HG02981 (cell line): ENCODE measurements around the gene TJP1.
"Not testable (repeated sequence)": the region's sequence is repeated elsewhere in the genome, so short reads cannot be mapped to it uniquely, and the experiment has no call there.

Source experiments
- ATAC-seq: cut with Tn5 transposase; IDR thresholded peaks from one replicate; pipeline ENCODE4 v1.9.1; 2021; ENCODE audit warnings: mild to moderate bottlenecking, moderate library complexity; ENCODE audit not compliant: unreplicated experiment

TJP1 gene

DNA sequence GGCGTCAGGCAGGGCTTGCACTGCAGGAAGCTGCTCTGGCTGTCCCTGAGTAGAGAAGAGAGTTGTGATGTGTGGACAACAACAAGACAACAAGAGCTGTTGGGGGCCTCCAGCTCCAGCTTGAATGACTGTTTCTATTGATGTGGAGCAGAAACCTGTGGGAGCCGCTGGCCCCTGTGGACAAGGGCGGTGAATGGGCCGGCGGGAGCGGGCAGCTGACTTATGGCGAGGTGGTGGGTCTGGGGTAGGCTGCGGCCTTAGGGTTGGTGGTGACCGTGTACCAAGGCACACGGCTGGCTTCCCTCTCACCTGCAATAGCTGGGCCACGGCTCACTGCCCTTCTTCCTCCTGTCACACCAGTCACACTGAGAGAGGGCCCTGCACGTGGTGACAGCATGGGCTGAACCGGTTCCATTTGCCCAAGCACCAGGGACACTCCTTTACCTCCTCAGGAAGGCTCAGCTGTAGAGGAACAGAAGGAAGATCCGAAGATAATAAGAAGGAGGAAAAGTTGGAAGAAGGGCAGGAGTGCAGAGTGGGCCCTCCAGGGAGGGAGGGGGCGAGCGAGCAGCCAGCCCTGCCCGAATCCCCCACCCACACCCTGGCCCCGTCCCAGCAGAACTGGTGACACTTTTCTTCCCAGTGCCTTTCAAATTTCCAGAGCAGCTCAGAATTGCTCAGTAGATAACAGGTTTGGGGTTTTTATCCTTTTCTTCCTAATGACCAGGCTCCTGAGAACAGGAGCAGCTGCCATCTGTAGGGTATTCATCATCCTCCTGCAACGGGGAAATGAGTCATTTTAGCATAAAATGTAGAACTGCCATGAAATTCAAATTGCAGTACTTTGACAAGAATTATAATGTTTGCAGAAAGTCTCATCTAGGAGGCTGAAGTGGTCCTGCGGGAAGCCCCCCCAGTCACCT, 136.9 kb downstream of the TJP1 start:
- ATAC-seq, result no peak

DNA sequence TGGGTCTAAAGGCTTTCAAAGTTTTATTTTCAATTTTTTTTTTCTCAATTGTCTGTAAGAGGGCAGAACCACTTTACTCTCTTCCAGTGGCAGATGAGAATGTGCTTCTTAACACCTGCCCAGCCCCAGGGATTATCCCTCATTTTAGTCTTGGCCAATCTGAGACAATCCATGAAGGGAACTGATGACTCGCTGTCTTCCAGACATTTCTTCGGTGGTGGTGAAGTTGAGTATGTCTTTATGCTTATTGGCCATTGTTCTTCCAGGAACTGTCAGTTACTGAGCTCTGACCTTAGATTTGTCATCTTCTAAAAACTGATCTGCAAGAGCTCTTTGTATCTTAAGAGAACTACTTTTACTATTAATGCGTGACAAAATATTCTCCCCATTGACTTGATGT, 139.5 kb downstream of the TJP1 start:
- no peak for ATAC-seq

GRCh38 chr15:29682361-29682760, 139.9 kb downstream of the TJP1 start:
- no peak for ATAC-seq

DNA sequence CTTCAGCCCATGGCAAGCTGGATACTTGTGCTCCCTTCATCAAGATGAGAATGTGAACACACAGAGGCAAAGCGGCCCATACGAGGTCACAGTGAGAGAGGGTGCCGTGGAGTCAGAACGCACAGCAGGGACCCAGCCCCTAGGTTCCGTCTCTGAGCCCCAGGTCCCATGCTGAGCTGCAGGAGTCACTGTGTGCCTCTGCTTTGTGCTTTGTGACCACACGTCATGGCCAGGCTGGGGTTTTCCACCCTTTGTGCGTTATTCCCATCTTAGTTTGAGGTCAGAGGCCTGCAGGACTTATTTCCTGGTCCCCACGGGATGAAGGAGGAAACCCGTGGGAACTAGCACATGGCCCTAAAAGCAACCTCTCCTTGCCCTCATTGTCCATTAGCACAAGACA, 140.3 kb downstream of the TJP1 start:
- ATAC-seq, result no peak

DNA sequence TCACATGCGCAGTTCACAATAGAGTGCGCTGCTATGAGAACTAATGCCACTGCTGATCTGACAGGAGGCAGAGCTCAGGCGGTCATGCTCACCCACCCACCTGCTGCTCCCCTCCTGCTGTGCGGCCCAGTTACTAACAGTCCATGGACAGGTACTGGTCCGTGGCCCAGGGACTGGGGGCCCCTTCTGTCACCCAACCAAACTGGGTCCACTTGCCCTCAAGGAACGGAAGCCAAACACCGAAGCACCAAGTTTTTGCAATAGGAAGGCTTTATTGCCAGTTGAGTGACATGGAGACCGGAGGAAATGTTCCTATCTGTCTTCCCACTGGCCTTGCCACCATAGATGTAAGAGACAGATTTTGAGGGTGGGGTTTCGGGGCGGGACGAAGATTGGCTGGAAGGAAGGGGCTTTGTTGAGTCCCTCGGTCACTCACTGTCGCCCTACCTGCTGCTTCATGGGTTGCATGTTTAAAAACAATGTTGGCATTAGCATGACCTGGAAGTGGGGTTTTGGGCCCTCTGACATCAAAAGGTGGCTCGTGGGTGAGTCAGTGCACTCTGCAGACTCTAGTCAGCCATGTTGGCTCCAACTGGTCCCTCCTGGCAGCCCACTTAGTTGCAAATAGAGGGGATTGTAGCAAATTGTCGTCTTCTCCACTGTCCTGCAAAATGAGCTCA, 141.0 kb downstream of the TJP1 start:
- no peak for ATAC-seq

DNA sequence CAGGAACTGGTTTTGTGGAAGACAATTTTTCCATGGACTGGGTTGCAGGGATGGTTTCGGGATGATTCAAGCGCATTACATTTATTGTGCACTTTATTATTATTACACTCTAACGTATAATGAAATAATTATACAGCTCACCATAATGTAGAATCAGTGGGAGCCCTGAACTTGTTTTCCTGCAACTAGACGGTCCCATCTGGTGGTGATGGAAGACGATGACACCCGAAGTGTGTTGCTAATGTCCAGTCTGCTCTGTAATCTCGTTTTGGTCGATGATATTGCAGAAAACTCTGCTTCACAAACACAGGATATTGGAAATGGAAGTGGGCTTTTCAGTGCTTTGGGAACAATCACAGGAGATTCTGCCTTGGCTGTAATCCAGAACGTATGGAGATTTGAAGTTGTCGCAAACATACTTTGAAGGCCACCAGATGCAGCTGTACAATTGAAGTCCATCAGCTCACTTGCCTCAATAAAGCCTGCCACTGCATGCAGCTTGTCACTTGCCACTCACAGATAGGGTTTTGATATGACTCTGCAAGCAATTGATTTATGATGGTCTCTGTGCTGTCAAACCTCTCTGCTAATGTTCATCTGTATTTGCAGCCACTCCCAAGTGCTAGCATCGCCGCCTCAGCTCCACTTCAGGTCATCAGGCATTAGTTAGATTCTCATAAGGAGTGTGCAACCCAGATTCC, 141.7 kb downstream of the TJP1 start:
- no peak for ATAC-seq

DNA sequence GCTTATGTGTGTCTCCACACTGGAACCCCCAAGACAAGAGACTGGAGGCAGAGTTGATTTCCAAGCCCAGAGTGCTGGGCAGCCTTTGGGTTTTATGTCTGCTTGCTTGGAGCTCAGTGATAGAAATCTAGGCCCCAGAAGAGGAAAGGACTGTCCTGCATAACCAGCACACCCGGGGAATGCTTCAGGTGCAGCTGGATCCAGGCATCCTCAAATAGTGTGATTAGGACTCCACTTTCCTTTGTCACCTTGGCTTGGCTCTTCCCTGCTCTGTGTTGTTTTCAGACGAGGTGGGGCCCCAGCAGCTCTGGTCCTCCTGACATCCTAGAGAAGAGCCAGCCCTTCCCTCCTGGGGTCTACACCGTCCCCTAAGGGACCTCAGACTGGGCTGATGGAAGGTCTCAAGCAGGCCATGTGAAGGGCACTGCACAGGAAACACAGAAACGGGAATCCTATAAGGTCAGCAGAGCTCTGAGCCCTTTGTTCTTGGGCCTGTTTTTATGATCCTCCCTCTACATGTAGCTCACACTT, 143.7 kb downstream of the TJP1 start:
- no peak for ATAC-seq

DNA sequence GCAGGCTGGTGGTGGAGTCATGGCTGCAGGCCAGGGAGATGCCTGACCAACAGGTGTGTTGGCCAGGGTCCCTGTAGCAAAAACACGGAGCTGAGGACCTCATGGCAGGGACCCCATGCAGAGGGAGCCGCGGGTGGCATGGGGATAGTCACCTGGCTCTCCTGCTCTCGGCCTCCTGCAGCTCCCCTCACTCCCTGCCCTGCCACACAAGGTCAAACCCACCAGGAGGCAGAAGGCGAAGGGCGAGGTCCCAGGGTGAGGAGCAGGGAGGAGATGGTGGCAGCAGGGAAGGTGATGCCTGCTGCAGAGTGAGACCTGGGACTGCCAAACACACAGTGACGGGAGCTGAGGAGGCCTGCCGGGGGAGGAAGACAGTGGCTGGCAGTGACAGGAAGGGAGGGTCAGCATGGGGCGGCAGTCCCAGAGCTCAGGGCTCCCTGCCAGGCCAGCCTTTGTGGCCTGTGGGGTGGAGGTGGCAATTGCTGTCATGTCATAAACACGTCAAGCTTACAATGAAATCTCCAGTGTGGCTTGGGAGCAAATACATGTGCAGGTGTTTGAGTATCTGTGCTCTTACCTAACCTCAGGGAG, 144.3 kb downstream of the TJP1 start:
- ATAC-seq, result no peak

DNA sequence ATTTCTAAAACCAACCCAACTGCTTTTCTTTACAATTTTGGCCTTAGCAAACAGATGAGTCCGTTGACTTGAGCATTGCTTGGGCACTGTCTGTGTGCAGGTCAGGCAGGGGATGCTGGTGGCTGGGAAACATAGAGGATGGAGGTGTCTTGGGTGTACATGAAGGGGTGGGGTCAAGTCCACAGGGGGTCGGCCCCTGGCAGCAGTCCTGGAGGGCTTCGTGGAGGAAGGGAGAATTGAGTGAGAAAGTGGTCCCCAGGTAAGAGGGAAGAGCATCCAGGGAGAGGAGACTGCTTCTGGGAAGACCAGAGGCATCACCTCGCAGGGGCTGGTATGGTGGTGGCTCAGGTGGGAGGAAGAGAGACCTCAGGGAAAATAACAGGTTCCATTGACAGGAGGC, 144.8 kb downstream of the TJP1 start:
- ATAC-seq, result no peak

DNA sequence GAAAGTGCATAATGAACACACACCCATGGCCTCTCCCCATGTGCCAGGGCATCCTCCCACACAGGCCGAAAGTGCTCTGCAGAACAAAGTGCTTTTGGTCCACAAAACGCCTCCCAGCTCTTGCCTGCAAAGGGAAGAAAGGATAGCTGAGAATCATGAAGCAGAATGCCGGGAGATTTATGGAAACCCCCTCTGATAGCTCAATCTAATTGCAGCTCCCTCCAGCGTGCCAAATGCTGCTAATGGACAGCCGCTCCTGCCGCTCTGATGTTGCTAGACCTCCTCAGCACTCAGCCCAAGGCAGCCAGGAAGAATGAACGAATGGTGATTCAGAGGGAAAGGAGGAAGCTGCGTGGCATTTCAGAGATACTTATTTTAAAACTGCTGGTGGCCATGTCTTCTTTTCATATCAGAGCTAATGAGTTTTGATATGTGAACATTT, 145.3 kb downstream of the TJP1 start:
- no peak for ATAC-seq

GRCh38 chr15:29676374-29676960, 145.8 kb downstream of the TJP1 start:
- ATAC-seq, result not testable (repeated sequence)

DNA sequence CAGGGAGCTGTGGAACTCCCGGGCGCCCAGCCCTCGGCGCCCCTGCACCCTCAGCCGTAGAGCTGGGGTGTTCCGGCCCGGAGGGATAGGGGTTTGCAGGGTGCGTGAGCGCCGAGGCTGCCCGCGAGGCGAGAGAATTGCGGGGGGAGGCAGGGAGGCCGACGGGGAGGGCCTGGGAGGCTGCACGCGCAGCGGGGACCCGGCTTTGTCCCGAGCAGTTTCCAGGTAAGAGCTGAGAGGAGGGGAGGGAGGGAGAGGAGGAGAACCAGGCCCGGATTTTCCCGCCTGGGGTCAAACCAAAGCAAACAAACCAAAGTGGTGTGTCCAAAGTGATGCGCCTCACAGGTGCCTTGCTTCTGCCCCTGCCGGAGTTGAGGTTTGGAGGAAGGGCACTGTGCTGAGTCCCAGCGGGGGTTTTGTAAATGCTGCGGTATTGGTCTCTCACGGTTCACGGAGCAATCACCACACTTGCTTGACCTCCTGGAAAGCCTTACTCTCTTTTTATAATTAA, 146.4 kb downstream of the TJP1 start:
- no peak for ATAC-seq

DNA sequence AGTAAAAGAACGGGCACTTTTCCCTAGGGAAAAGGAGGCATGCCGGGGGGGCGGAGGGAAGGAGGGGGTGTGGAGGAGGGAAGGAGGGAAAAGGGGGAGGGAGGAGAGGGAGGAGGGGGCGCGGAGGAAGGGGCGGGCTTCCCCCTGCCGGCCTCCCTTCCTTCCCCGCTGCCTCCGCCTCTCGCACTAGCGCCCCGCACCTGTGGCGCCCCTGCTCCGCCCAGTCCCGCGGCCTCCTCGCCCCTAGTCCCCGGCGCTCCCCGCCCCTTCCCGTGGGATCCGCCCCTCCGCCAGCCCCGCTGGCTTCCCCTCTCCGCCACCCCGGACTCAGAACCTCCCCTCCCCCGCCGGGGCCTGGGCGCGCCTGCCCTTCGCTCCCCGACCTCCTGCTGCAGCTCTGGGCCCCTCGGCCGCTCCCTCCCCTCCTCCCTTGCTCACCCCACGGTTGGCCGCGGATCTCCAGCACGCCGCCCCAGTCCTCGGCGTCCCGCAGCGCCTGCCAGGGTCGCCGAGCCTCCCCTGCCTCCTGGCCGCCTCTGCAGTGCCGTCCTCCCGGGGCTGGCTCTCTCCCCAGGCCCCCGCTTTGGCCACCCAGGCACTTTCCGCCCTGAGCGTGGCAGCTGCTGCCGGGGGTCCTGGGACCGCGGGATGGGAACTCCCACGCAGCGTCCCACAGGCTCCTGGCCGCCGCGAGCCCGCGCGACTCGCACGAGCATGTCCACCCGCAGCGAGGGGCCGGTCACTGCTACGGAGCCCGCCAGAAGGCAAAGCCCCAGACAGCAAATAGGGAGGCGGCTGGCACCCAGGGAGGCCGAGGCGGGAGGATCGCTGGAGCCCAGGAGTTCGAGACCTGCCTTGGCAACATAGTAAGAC, 147.4 kb downstream of the TJP1 start:
- ATAC-seq, result no peak

DNA sequence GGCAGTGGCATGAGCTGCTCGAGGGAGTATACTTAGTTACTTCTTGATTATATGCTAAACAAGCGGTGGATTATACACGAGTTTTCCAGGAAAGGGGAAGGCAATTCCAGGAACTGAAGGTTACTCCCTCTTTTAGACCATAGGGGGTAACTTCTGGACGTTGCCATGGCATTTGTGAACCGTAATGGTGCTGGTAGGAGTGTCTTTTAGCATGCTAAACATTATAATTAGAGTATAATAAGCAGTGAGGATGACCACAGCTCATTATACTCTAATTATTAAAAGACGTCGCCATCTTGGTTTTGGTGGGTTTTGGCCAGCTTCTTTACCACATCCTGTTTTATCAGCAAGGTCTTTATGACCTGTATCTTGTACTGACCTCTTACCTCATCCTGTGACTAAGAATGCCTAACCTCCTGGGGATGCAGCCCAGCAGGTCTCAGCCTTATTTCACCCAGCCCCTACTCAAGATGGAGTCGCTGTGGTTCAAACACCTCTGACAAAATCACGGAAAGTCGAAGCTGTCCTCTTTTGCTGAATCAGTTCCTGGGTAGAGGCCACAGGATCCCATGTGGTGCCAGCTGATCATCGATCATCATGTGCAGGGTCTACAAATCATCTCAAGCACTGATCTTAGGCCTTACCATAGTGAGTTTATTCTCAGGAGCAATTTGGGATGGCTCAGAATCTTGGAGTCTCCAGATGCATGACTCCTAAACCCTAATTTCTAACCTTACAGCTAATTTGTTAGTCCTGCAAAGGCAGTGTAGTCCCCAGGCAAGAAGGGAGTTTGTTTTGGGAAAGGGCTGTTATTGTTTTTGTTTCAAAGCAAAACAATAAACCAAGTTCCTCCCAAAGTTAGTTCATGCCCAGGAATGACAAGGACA, 149.1 kb downstream of the TJP1 start:
- no peak for ATAC-seq

DNA sequence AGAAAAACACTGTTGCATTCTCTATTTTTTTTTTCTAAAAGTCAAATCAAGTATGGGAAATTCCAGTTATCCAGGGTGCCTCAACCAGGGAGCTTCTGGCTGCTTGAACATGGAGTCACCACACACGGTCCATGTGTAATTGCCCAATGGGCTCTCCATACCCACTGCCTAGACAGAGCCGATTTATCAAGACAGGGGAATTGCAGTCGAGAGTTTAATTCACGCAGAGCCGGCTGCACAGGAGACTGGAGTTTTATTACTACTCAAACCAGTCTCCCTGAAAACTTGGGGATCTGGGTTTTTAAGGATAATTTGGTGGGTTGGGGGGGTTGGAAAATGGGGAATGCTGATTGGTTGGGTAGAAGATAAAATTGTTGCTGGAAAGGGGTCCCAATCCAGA, 149.8 kb downstream of the TJP1 start:
- ATAC-seq, result no peak

GRCh38 chr15:29672046-29672445, 150.2 kb downstream of the TJP1 start:
- not testable (repeated sequence) for ATAC-seq

- no peak for ATAC-seq
These were observed 151.0 kb downstream of the TJP1 start for GRCh38 chr15:29670998-29671981.
